ENCODE measurements around the gene GRIA4. TPM values are rescaled to one million over a fixed set of nuclear protein-coding genes. Genes with fewer than 3 reads are reported as not detected.

Gene GRIA4
- total and polyA plus RNA-seq, 2 of the 13 experiments (the other 11 are each of a cell fraction or from before 2014, with no cell fraction given): not detected

DNA sequence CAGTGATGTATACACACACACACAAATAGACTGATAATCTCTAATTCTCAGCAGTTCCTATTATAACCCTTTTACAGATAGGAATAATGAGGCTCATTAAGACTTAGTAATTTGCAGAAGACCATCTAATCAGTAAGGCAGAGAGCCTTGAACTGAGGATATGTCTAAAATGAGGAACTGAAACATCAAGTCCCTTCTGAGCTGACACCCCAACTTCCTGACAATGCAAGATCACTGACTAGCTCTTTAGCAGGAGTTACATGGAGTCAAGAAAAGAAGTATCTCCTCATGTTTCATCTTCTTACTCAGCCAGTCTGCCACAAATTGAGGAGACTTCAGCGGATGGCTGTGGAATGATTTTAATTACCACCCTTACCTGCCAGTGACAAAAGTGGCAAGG is 219.2 kb downstream of the GRIA4 start (continued):
- no peak for TF ChIP-seq SSRP1 (CRISPR knock-in tag; IDR thresholded peaks at IDR 0.05)
- TF ChIP-seq MTA3 (CRISPR knock-in tag; IDR thresholded peaks at IDR 0.05): no peak
- no peak for TF ChIP-seq CBX1 (IDR thresholded peaks at IDR 0.05; ENCODE audit: low read depth)
- TF ChIP-seq ZNF317 (CRISPR knock-in tag; IDR thresholded peaks at IDR 0.05): no peak

- no peaks in the 10 kb centered on the region for H4K20me1 ChIP-seq (ENCODE audit: insufficient read depth, low read length)
- H3K36me3 ChIP-seq (replicated peaks in 1 of 2; ENCODE audit: control insufficient read depth in 1 of 2, insufficient read depth in 2 of 2, low read length in 2 of 2): no peaks in the 10 kb centered on the region
- H2AFZ ChIP-seq (ENCODE audit: low read length): no peak overlapping the region
- H3K4me3 ChIP-seq (replicated peaks in 1 of 3; ENCODE audit: insufficient read depth in 1 of 3, low read depth in 2 of 3, low read length in 3 of 3): no peak overlapping the region
- no peaks in the 10 kb centered on the region for H3K9me3 ChIP-seq (ENCODE audit: low read length)
- no peak overlapping the region for H3K27ac ChIP-seq (ENCODE audit: extremely low read length, insufficient read depth, low read length)
- H3K27me3 ChIP-seq (ENCODE audit: control insufficient read depth in 1 of 2, insufficient read depth in 2 of 2, low read length in 2 of 2): no peaks in the 10 kb centered on the region
- no peaks in the 10 kb centered on the region for H3K79me2 ChIP-seq (ENCODE audit: insufficient read depth, low read length)
- no peak overlapping the region for H3K9ac ChIP-seq (ENCODE audit: insufficient read depth, low read depth, low read length)
- ChIA-PET CTCF (ENCODE audit: low intra/inter-chr PET ratio, low total read pairs) (no interaction called here), POLR2A (no interaction called here)
- DNase-seq (ENCODE audit: low spot score) (no peak), ATAC-seq (no peak), FAIRE-seq (no peak)
- H3K4me1 ChIP-seq (ENCODE audit: insufficient read depth, low read length): no peaks in the 10 kb centered on the region
- no peak overlapping the region for H3K4me2 ChIP-seq (ENCODE audit: low read depth, low read length)
- intact Hi-C loops (cut with micrococcal nuclease; ENCODE audit: unreplicated experiment): no loop called here
- TF ChIP-seq, protein P1, sequence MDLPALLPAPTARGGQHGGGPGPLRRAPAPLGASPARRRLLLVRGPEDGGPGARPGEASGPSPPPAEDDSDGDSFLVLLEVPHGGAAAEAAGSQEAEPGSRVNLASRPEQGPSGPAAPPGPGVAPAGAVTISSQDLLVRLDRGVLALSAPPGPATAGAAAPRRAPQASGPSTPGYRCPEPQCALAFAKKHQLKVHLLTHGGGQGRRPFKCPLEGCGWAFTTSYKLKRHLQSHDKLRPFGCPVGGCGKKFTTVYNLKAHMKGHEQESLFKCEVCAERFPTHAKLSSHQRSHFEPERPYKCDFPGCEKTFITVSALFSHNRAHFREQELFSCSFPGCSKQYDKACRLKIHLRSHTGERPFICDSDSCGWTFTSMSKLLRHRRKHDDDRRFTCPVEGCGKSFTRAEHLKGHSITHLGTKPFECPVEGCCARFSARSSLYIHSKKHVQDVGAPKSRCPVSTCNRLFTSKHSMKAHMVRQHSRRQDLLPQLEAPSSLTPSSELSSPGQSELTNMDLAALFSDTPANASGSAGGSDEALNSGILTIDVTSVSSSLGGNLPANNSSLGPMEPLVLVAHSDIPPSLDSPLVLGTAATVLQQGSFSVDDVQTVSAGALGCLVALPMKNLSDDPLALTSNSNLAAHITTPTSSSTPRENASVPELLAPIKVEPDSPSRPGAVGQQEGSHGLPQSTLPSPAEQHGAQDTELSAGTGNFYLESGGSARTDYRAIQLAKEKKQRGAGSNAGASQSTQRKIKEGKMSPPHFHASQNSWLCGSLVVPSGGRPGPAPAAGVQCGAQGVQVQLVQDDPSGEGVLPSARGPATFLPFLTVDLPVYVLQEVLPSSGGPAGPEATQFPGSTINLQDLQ (CRISPR knock-in tag; IDR thresholded peaks at IDR 0.05): no peak
- TF ChIP-seq PCBP2 (optimal IDR thresholded peaks at IDR 0.05; ENCODE audit: low read depth, low read length, poor library complexity, severe bottlenecking): no peak
- TF ChIP-seq ZNF337 (CRISPR knock-in tag; IDR thresholded peaks at IDR 0.05; ENCODE audit: borderline replicate concordance, low read depth): no peak
- no peak for TF ChIP-seq SP2 (CRISPR knock-in tag; IDR thresholded peaks at IDR 0.05)
- no peak for TF ChIP-seq ZFY (CRISPR knock-in tag; IDR thresholded peaks at IDR 0.05)
- TF ChIP-seq HDAC2 (CRISPR knock-in tag; IDR thresholded peaks at IDR 0.05): no peak
- no peak for TF ChIP-seq CENPBD1 (CRISPR knock-in tag; IDR thresholded peaks at IDR 0.05; ENCODE audit: borderline replicate concordance, low read depth)
- no peak for TF ChIP-seq ZBTB20 (CRISPR knock-in tag; IDR thresholded peaks at IDR 0.05; ENCODE audit: borderline replicate concordance, low read depth)
- in situ Hi-C loops (cut with HindIII; ENCODE audit: extremely low pct_ligation_motif_present, low pct_unique_long_range_greater_than_20kb): no loop called here
- WGBS (ENCODE audit: low lambda C conversion rate): 0% methylated on average over 1 of the region's 1 CpG
- BruUV-seq (replicated peaks): no TSS peak
These were observed 224.6 kb downstream of the GRIA4 start for GRCh38 chr11:105834461-105834860.
